ENCODE results near the gene HNRNPH3.

HNRNPH3 gene, protein sequence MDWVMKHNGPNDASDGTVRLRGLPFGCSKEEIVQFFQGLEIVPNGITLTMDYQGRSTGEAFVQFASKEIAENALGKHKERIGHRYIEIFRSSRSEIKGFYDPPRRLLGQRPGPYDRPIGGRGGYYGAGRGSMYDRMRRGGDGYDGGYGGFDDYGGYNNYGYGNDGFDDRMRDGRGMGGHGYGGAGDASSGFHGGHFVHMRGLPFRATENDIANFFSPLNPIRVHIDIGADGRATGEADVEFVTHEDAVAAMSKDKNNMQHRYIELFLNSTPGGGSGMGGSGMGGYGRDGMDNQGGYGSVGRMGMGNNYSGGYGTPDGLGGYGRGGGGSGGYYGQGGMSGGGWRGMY

GRCh38 chr10:68331455-68332258 is at the start of gene HNRNPH3:
Gene HNRNPH3, plus strand, starts transcription at chr10:68332064. Its CDS starts 5,158 bp downstream, at chr10:68337222.
- TF ChIP-seq, protein P1, sequence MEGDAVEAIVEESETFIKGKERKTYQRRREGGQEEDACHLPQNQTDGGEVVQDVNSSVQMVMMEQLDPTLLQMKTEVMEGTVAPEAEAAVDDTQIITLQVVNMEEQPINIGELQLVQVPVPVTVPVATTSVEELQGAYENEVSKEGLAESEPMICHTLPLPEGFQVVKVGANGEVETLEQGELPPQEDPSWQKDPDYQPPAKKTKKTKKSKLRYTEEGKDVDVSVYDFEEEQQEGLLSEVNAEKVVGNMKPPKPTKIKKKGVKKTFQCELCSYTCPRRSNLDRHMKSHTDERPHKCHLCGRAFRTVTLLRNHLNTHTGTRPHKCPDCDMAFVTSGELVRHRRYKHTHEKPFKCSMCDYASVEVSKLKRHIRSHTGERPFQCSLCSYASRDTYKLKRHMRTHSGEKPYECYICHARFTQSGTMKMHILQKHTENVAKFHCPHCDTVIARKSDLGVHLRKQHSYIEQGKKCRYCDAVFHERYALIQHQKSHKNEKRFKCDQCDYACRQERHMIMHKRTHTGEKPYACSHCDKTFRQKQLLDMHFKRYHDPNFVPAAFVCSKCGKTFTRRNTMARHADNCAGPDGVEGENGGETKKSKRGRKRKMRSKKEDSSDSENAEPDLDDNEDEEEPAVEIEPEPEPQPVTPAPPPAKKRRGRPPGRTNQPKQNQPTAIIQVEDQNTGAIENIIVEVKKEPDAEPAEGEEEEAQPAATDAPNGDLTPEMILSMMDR (IDR thresholded peaks at IDR 0.05) = peak in 1 of 2 experiments; percentile 7
- Histone ChIP-seq H3K27me3 (no peaks in the 10 kb centered on the region), H3K36me3 (no peaks in the 10 kb centered on the region), H3K9me3 (no peaks in the 10 kb centered on the region), H3K4me1 (peaks cover 0 to 55% (median 19%) of the 10 kb centered on the region in 4 donors), H3K27ac (peak within 1 kb of the TSS; percentile 99 to 100), H3K4me3 (peak within 1 kb of the TSS; percentile 88 to 92)
- intact Hi-C loops (cut with DNase I; ENCODE audit: low total_unique reads) = loop anchor here (10.0 kb wide), 1 partner anchor 257 kb away; the partner anchor contains the start of gene HERC4
- peak; percentile 96 to 99 for DNase-seq

GRCh38 chr10:68284062-68285001 is 47.5 kb upstream of the HNRNPH3 start:
- intact Hi-C loops (cut with DNase I; ENCODE audit: low total_unique reads) = no loop called here
- no peak for DNase-seq
- H3K4me1 ChIP-seq = no peaks in the 10 kb centered on the region
- no peaks in the 10 kb centered on the region for H3K36me3 ChIP-seq
- no peaks in the 10 kb centered on the region for H3K27me3 ChIP-seq
- no peak overlapping the region for H3K27ac ChIP-seq
- no peak overlapping the region for H3K4me3 ChIP-seq
- TF ChIP-seq, protein P1 (IDR thresholded peaks at IDR 0.05) = no peak
- H3K9me3 ChIP-seq = no peaks in the 10 kb centered on the region

- intact Hi-C loops (cut with DNase I; ENCODE audit: low total_unique reads) = no loop called here
These were observed 43.1 kb upstream of the HNRNPH3 start for GRCh38 chr10:68288717-68289116.

DNA sequence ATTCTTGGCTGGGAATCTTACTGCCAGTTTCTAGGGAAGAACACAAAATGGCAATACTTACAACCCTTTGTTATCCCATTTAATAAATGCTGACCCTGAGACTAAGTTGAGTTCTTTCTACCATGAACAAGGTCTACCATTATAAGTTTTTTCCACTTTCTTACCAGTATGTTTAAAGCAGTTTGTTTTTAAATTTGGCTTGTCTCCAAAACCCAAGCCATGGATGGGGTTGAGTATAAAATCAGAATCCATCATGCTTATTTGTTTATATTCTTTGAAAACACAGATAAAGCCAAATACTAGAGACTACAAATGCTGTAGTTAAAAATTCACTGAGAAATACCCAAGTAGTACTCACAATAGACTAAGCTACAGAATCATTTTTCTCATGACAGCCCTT is 41.1 kb upstream of the HNRNPH3 start:
- no peak overlapping the region for H3K4me3 ChIP-seq
- no peaks in the 10 kb centered on the region for H3K27me3 ChIP-seq
- no peaks in the 10 kb centered on the region for H3K4me1 ChIP-seq
- intact Hi-C loops (cut with DNase I; ENCODE audit: low total_unique reads) = no loop called here
- peaks cover 0 to 7% (median 7%) of the 10 kb centered on the region in 3 donors for H3K36me3 ChIP-seq
- TF ChIP-seq, protein P1 (IDR thresholded peaks at IDR 0.05) = no peak
- no peak for DNase-seq
- no peaks in the 10 kb centered on the region for H3K9me3 ChIP-seq
- no peak overlapping the region for H3K27ac ChIP-seq

More at GRCh38 chr10:68288717-68289116, 43.1 kb upstream of the HNRNPH3 start:
- TF ChIP-seq, protein P1 (IDR thresholded peaks at IDR 0.05) = no peak
- H3K36me3 ChIP-seq = peaks cover 0 to 7% (median 0%) of the 10 kb centered on the region in 3 donors
- no peak overlapping the region for H3K4me3 ChIP-seq
- no peaks in the 10 kb centered on the region for H3K9me3 ChIP-seq
- no peaks in the 10 kb centered on the region for H3K27me3 ChIP-seq
- no peaks in the 10 kb centered on the region for H3K4me1 ChIP-seq
- no peak overlapping the region for H3K27ac ChIP-seq
- no peak for DNase-seq
